OCI-LY1 (cell line): ENCODE results near the gene IQCF6.

ENCODE experiments used
- EZH2 ChIP-seq: fragments of 200-600 bp; sonication (generic), shearing (Covaris generic); IDR thresholded peaks from 2 replicates; pipeline ENCODE4 v1.8.0; 2017; ENCODE audit warnings: borderline replicate concordance, mixed run types, mild to moderate bottlenecking, antibody characterized with exemption, low read length, moderate library complexity, mixed read lengths
- TF ChIP-seq, protein P1 (sequence below): fragments of 200-600 bp; sonication (generic), shearing (Covaris generic); IDR thresholded peaks from 2 replicates; pipeline ENCODE4 v1.5.1; 2017; ENCODE audit warnings: mild to moderate bottlenecking, antibody characterized with exemption, low read length, moderate library complexity, mixed read lengths

DNA sequence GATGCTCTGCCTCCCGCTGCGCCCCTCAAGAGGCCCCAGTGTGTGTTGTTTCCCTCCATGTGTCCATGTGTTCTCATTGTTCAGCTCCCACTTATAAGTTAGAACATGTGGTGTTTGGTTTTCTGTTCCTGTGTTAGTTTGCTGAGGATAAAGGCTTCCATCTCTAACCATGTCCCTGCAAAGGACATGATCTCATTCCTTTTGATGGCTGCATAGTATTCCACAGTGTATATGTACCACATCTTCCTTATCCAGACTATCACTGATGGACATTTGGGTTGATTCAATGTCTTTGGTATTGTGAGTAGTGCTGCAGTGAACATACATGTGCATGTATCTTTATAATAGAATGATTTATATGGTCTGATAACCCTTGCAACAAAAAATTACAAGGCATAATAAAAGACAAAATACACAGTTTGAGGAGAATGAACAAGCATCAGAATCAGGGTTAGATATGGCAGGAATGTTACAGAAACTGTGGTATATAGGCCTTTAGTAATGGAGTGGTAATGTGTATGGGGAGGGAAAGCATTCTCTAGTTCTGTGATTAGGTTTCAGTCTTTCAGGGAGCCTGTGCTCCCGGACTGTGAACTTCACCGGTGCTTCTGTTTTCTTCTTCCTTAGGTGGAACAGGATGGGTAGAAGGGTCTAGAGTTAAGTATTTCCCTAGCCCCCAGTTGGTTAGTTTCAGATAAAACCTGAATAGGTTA is 45.0 kb downstream of the IQCF6 start:
- TF ChIP-seq, protein P1, sequence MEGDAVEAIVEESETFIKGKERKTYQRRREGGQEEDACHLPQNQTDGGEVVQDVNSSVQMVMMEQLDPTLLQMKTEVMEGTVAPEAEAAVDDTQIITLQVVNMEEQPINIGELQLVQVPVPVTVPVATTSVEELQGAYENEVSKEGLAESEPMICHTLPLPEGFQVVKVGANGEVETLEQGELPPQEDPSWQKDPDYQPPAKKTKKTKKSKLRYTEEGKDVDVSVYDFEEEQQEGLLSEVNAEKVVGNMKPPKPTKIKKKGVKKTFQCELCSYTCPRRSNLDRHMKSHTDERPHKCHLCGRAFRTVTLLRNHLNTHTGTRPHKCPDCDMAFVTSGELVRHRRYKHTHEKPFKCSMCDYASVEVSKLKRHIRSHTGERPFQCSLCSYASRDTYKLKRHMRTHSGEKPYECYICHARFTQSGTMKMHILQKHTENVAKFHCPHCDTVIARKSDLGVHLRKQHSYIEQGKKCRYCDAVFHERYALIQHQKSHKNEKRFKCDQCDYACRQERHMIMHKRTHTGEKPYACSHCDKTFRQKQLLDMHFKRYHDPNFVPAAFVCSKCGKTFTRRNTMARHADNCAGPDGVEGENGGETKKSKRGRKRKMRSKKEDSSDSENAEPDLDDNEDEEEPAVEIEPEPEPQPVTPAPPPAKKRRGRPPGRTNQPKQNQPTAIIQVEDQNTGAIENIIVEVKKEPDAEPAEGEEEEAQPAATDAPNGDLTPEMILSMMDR, result no peak
- no peak for TF ChIP-seq EZH2
